GM23248 (cell line): ENCODE measurements around the gene KRT83. TPM values are rescaled to one million over a fixed set of nuclear protein-coding genes. Genes with fewer than 3 reads are reported as not detected.

Source experiments
- DNase-seq: peaks from one replicate; pipeline ENCODE4 v3.0.0-alpha.2; 2015
- H2AFZ ChIP-seq: fragments of 200-600 bp; sonication (generic); 2 replicates; pipeline ENCODE4 v1.6.1; 2016; ENCODE audit warnings: antibody characterized with exemption
- H3F3A ChIP-seq: fragments of 200-600 bp; sonication (generic); 2 replicates; pipeline ENCODE4 v1.6.1; 2016; ENCODE audit warnings: mild to moderate bottlenecking, antibody characterized with exemption, mixed run types; ENCODE audit not compliant: insufficient read depth
- H3K27ac ChIP-seq: fragments of 200-600 bp; sonication (generic); 2 replicates; pipeline ENCODE4 v1.5.1; 2016; ENCODE audit warnings: mild to moderate bottlenecking
- H3K27me3 ChIP-seq: fragments of 200-600 bp; sonication (generic); replicated peaks from 2 replicates; pipeline ENCODE4 v1.6.1; 2016; ENCODE audit warnings: mild to moderate bottlenecking; ENCODE audit not compliant: insufficient read depth
- H3K36me3 ChIP-seq: fragments of 200-600 bp; sonication (generic); 2 replicates; pipeline ENCODE4 v1.6.1; 2016; ENCODE audit warnings: low read depth, mild to moderate bottlenecking
- H3K4me1 ChIP-seq: fragments of 200-600 bp; sonication (generic); 2 replicates; pipeline ENCODE4 v1.6.1; 2016; ENCODE audit warnings: mild to moderate bottlenecking; ENCODE audit not compliant: insufficient read depth
- H3K4me2 ChIP-seq: fragments of 200-600 bp; sonication (generic); one replicate; pipeline ENCODE4 v1.6.1; 2016; ENCODE audit warnings: mild to moderate bottlenecking; ENCODE audit not compliant: unreplicated experiment
- H3K4me3 ChIP-seq: fragments of 200-600 bp; sonication (generic); 2 replicates; pipeline ENCODE4 v1.5.1; 2016; ENCODE audit warnings: mild to moderate bottlenecking
- H3K79me2 ChIP-seq: fragments of 200-600 bp; sonication (generic); 2 replicates; pipeline ENCODE4 v1.6.1; 2016; ENCODE audit warnings: mild to moderate bottlenecking; ENCODE audit not compliant: insufficient read depth
- H3K9ac ChIP-seq: fragments of 200-600 bp; sonication (generic); 2 replicates; pipeline ENCODE4 v1.6.1; 2016; ENCODE audit warnings: mild to moderate bottlenecking
- H3K9me2 ChIP-seq: fragments of 200-600 bp; sonication (generic); 2 replicates; pipeline ENCODE4 v1.6.1; 2016; ENCODE audit warnings: mixed run types, mild to moderate bottlenecking, moderate library complexity; ENCODE audit not compliant: insufficient read depth
- H3K9me3 ChIP-seq: fragments of 200-600 bp; sonication (generic); one replicate; pipeline ENCODE4 v1.6.1; 2017; ENCODE audit warnings: low read depth
- H4K20me1 ChIP-seq: fragments of 200-600 bp; sonication (generic); 2 replicates; pipeline ENCODE4 v1.6.0; 2016; ENCODE audit not compliant: insufficient read depth
- EZH2 ChIP-seq: fragments of 200-600 bp; sonication (generic); IDR thresholded peaks from 2 replicates; pipeline ENCODE4 v1.6.1; 2018; ENCODE audit warnings: antibody characterized with exemption, mild to moderate bottlenecking; ENCODE audit not compliant: insufficient read depth, poor library complexity, severe bottlenecking
- EZH2phosphoT487 ChIP-seq: fragments of 200-600 bp; sonication (generic); IDR thresholded peaks from 2 replicates; pipeline ENCODE4 v1.6.1; 2018; ENCODE audit warnings: antibody characterized with exemption, moderate library complexity, mild to moderate bottlenecking, low read depth; ENCODE audit not compliant: insufficient read depth
- WGBS, 2 experiments: methylation state at CpG; one replicate each; pipeline ENCODE4 v1.1.6; 2015 to 2017; ENCODE audit warnings: low lambda C conversion rate in 2 of 2, low coverage in 1 of 2; ENCODE audit errors: missing lambda C conversion rate in 2 of 2; 5-methylcytosine and 5-hydroxymethylcytosine counted together
- in situ Hi-C: fragments of 300-500 bp; cut with MboI; formaldehyde crosslinking; loops from 2 replicates; pipeline ENCODE4 v1.15.0; 2020
- polyA plus RNA-seq: library from polyadenylated mRNA; unstranded; fragments of >200 nt; fragmentation: Nextera tagmentation; extraction: Ambion mirVana; gene quantifications from 2 replicates; pipeline ENCODE4 v1.2.1, GENCODE V29; 2016
- total RNA-seq: library from RNA; depleted of rRNA; stranded (reverse); fragments of >200 nt; shearing (Covaris generic); gene quantifications from 2 replicates; pipeline ENCODE4 v1.2.3, GENCODE V29; 2014

KRT83 gene
- total and polyA plus RNA-seq, 2 experiments from 2014 or later, result not detected

GRCh38 chr12:52313926-52314325 is 7.3 kb downstream of the KRT83 start:
- WGBS, 2 experiments, result 82 to 84% methylated on average over 7 to 9 of the region's 9 CpGs
- Histone ChIP-seq H3K9me2 (no peaks in the 10 kb centered on the region), H3K27ac (no peak overlapping the region), H3K9me3 (no peaks in the 10 kb centered on the region), H3K36me3 (no peaks in the 10 kb centered on the region), H3K79me2 (no peaks in the 10 kb centered on the region), H3K4me3 (no peak overlapping the region), H3K27me3 (0 out of 2 replicates have a peak, but pooled peaks cover 2% of the 10 kb centered on the region), H2AFZ (no peak overlapping the region), H4K20me1 (no peaks in the 10 kb centered on the region), H3K4me1 (peaks cover 9% of the 10 kb centered on the region), H3F3A (0 out of 2 replicates have a peak, but pooled peaks cover 4% of the 10 kb centered on the region), H3K4me2 (no peak overlapping the region), H3K9ac (no peak overlapping the region)
- in situ Hi-C loops, result no loop called here
- no peak for DNase-seq
- no peak for TF ChIP-seq EZH2phosphoT487
- no peak for TF ChIP-seq EZH2

DNA sequence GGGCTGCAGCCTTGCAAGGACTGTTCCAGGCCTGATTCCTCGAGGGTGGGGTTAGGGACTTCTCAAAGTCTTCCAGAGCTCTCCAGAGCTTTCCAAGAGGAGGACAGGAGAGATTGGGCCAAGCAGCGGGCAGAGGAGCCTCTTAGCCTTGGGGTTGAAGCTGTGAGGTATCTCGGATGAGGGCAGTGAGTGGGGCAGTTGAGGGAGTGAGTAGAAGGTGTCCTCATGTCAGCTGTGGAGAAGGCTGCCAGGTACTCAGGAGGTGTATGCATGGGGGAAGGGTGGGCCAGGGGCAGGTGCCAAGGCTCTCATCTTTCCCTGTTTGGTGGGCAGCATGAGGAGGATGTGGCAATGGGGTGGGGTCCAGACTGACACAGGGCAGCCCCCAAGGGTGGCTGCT is 7.7 kb downstream of the KRT83 start:
- no peaks in the 10 kb centered on the region for H4K20me1 ChIP-seq
- TF ChIP-seq EZH2, result no peak
- TF ChIP-seq EZH2phosphoT487, result no peak
- no peak overlapping the region for H3K4me3 ChIP-seq
- no peaks in the 10 kb centered on the region for H3K27me3 ChIP-seq
- no peak overlapping the region for H2AFZ ChIP-seq
- no peaks in the 10 kb centered on the region for H3K9me3 ChIP-seq
- no peak overlapping the region for H3K9ac ChIP-seq
- H3K4me1 ChIP-seq, result peaks cover 9% of the 10 kb centered on the region
- no peak overlapping the region for H3K27ac ChIP-seq
- in situ Hi-C loops, result no loop called here
- no peaks in the 10 kb centered on the region for H3K9me2 ChIP-seq
- no peak for DNase-seq
- 0 out of 2 replicates have a peak, but pooled peaks cover 4% of the 10 kb centered on the region for H3F3A ChIP-seq
- no peak overlapping the region for H3K4me2 ChIP-seq
- no peaks in the 10 kb centered on the region for H3K79me2 ChIP-seq
- 44 to 51% methylated on average over 3 of the region's 3 CpGs for WGBS, 2 experiments
- no peaks in the 10 kb centered on the region for H3K36me3 ChIP-seq

DNA sequence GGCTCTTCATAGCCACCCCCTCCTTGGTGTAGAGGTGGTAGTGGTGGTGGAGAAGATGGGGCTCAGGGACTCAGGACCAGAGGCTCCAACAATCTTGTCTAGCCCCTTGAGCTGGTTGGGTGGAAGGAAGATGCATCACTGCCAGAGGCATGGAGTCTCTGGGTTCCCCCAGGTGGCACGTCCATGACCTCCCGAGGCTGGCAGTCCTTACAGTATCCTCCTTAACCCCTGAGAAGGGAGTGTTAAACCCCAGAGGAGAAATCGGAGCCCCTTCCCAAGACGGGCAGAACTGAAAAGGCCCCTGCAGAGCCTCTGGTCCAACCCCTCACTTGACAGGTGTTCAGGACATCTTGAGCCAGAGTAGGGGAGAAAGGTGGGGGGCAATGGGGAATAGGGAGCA is 9.1 kb downstream of the KRT83 start:
- no peak overlapping the region for H3K4me2 ChIP-seq
- H3K4me3 ChIP-seq, result no peak overlapping the region
- H3K27ac ChIP-seq, result no peak overlapping the region
- H3K36me3 ChIP-seq, result no peaks in the 10 kb centered on the region
- H3K9ac ChIP-seq, result no peak overlapping the region
- H3F3A ChIP-seq, result 0 out of 2 replicates have a peak, but pooled peaks cover 4% of the 10 kb centered on the region
- 58 to 82% methylated on average over 4 of the region's 4 CpGs for WGBS, 2 experiments
- peaks cover 9% of the 10 kb centered on the region for H3K4me1 ChIP-seq
- no peaks in the 10 kb centered on the region for H3K9me2 ChIP-seq
- TF ChIP-seq EZH2 (no peak), EZH2phosphoT487 (no peak)
- DNase-seq, result no peak
- H3K9me3 ChIP-seq, result no peaks in the 10 kb centered on the region
- no peaks in the 10 kb centered on the region for H3K27me3 ChIP-seq
- in situ Hi-C loops, result no loop called here
- no peak overlapping the region for H2AFZ ChIP-seq
- H3K79me2 ChIP-seq, result no peaks in the 10 kb centered on the region
- no peaks in the 10 kb centered on the region for H4K20me1 ChIP-seq

GRCh38 chr12:52311285-52311648 is 9.9 kb downstream of the KRT83 start:
- TF ChIP-seq EZH2 (no peak), EZH2phosphoT487 (no peak)
- no peak overlapping the region for H2AFZ ChIP-seq
- no peak overlapping the region for H3K4me2 ChIP-seq
- in situ Hi-C loops, result no loop called here
- H3K27ac ChIP-seq, result peak overlapping the region; percentile 62
- H3K4me1 ChIP-seq, result peaks cover 9% of the 10 kb centered on the region
- H4K20me1 ChIP-seq, result no peaks in the 10 kb centered on the region
- no peaks in the 10 kb centered on the region for H3K79me2 ChIP-seq
- H3K27me3 ChIP-seq, result no peaks in the 10 kb centered on the region
- H3K36me3 ChIP-seq, result no peaks in the 10 kb centered on the region
- WGBS, 2 experiments, result 48 to 60% methylated on average over 3 of the region's 3 CpGs
- no peaks in the 10 kb centered on the region for H3K9me2 ChIP-seq
- no peak overlapping the region for H3K4me3 ChIP-seq
- H3F3A ChIP-seq, result 0 out of 2 replicates have a peak, but pooled peaks cover 4% of the 10 kb centered on the region
- H3K9ac ChIP-seq, result peak overlapping the region; percentile 39; the same call in 1 of the 2 replicates
- DNase-seq, result peak; percentile 63
- no peaks in the 10 kb centered on the region for H3K9me3 ChIP-seq

GRCh38 chr12:52310622-52311284 is 10.4 kb downstream of the KRT83 start:
- Histone ChIP-seq H3K9me2 (no peaks in the 10 kb centered on the region), H3K4me2 (no peak overlapping the region), H3K4me1 (peaks cover 9% of the 10 kb centered on the region), H3K36me3 (no peaks in the 10 kb centered on the region), H3K9me3 (no peaks in the 10 kb centered on the region), H2AFZ (no peak overlapping the region), H3F3A (0 out of 2 replicates have a peak, but pooled peaks cover 4% of the 10 kb centered on the region), H3K4me3 (no peak overlapping the region), H3K9ac (peak overlapping the region; percentile 39; the same call in 1 of the 2 replicates), H3K27me3 (no peaks in the 10 kb centered on the region), H3K27ac (peak overlapping the region; percentile 62), H4K20me1 (no peaks in the 10 kb centered on the region), H3K79me2 (no peaks in the 10 kb centered on the region)
- peak; percentile 80 for DNase-seq
- TF ChIP-seq EZH2phosphoT487, result no peak
- no peak for TF ChIP-seq EZH2
- in situ Hi-C loops, result no loop called here
- 65 to 81% methylated on average over 5 of the region's 5 CpGs for WGBS, 2 experiments
